ENCODE results near the gene TMEM204.

The TMEM204 gene

DNA sequence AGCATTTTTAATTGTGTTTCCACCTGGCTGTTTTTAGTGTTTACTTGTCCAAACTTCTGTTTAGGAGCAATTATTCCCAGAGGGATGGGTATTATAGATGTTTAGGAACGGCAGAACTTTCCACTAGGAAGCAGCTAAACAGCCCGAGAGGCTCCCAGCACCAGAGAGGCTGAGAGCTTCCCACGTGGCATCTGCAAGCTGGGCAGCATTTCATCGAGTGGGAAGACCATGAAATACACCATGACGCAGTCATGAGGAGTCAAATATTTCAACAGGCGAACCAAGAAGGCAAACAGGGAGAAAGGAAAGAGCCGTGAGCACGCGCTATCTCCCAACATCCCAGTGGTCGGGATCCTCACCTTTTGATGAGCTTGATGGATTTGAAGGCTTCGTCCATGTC lies 24.1 kb downstream of the TMEM204 start:
- no peak for DNase-seq (ENCODE audit: low read depth, low spot score)

DNA sequence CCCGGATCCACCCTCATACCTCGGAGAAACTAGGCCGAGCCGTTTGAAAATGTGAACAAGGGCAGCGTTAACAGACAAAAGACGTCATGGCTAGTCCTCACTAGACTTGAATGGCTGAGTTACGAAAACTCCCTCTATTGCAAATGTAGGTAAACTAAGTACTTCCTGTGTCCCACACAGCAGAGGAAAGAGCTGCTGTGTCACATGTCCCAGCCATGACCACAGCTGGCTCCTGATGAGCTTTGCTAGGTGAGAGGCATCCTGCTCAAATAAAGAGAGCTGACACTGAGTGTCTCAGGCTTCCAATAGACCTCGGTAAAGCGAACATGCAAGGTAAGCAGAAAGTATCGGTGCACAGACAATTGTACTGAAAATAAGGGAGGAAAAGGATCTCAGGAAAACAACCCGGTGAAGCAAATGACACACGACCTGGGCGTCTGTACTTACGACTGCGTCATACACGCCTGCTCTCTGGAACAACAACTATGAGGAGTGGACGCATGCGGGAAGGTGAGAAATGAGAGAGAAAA lies 26.0 kb downstream of the TMEM204 start:
- no peak for DNase-seq (ENCODE audit: low read depth, low spot score)

DNA sequence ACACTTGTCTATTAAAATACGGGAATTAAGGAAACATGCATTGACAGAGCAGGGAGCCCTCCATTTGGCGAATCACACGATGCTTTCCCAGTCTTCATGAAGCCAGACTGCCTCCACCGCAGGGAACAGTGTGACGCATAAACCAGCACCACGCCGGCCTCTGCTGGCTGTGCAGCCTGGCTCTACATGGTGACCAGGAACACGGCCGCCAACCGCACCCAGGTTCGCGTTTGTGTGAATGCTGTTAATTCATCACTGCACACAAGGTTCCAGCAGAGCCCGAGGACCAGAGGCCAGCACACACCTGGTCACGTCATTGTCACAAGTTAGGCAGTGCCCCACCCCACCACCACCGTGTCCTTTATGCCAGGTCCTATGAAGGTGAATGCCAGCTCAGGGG lies 26.7 kb downstream of the TMEM204 start:
- no peak for DNase-seq (ENCODE audit: low read depth, low spot score)

DNA sequence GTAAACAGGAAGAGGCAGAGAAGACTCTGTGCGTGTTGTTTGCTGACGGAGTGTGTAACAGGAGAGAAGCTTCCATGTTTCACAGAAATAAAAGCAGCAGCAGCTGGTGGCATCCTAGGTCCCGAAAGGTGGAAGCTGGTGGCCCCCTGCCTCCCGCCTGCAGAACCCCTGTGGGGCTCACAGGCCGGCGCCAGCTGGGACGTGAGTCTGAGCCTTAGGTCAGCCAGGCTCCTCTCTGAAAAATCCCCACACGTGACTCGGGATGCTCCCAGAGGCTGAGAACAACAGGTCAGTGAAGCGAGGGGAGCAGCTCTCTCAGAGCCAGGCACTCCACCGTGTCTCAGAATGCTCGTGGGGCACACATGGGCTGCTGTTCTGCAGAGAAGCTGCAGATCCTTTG lies 27.4 kb downstream of the TMEM204 start:
- no peak for DNase-seq (ENCODE audit: low read depth, low spot score)

DNA sequence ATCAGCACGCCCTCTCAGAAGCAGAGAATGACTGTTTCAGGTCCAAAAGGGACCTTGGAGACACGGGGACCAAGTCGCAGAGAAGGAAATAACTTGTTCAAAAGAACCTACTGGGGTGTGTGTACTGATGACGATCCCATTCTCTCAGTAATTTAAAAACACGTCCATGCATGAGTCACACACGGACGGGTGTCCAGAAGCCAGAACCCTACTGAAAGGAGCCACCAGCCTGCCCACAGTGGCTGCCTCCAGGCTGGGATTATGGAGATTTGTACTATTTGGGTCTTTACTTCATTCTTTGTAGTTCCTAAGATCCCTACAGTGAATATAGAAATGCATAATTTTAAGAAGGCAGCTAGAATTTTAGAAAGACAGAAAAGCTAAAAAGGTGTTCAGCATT lies 27.8 kb downstream of the TMEM204 start:
- no peak for DNase-seq (ENCODE audit: low read depth, low spot score)

DNA sequence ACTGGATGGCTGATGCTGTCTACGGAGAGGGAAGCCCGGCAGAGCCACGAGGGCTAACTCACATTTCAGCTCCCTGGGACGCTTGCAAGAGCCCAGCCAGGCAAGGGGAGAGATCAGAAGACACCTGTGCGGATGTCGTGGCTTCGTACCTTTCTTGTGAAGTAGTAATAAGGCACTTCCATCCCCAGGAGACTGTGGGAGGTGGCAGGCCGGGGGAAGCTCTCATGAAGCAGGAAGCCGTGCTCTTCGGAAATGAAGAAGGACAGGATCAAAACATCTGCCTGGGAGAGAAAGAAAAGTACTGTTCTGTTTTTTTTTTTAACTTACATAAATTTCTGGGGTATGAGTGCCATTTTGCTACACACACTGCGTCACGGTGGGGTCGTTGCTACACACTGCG lies 28.4 kb downstream of the TMEM204 start:
- DNase-seq (ENCODE audit: low read depth, low spot score), result no peak

DNA sequence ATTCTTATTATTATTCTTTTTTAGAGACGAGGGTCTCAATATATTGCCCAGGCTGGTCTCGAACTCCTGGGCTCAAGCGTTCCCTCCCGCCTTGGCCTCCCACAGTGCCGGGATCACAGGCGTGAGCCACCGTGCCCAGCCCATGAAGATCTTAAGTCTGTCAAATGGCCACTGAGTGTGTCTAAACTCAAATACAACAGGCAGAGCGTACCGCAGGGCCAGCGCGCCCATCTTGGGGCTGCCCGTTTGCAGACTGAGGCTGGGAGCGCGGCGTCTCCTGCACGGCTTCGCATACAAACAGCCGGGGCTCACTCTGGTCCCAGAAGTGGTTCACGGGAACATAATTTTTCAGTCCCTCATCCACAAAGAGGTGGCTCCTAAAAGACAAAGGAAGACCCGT lies 30.3 kb downstream of the TMEM204 start:
- no peak for DNase-seq (ENCODE audit: low read depth, low spot score)

DNA sequence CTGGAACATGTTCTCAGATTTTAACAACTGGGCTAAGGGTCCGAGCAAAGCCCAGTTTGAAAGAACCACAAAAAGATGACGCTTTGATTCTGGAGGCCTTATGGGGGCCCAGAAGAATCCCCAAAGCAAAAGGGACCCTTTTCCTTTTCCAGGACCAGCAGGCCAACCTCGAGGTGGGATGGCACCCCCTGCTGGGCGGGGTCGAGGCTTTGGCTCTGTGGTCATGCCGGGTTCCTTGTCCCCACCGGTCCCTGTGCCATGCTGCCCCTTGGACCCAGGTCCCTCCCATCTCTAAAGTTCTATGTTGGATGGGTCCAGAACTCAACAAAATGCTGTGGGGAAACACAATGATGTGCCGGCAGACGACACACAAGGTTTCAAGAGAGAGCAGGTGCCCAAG lies 30.9 kb downstream of the TMEM204 start:
- no peak for DNase-seq (ENCODE audit: low read depth, low spot score)

DNA sequence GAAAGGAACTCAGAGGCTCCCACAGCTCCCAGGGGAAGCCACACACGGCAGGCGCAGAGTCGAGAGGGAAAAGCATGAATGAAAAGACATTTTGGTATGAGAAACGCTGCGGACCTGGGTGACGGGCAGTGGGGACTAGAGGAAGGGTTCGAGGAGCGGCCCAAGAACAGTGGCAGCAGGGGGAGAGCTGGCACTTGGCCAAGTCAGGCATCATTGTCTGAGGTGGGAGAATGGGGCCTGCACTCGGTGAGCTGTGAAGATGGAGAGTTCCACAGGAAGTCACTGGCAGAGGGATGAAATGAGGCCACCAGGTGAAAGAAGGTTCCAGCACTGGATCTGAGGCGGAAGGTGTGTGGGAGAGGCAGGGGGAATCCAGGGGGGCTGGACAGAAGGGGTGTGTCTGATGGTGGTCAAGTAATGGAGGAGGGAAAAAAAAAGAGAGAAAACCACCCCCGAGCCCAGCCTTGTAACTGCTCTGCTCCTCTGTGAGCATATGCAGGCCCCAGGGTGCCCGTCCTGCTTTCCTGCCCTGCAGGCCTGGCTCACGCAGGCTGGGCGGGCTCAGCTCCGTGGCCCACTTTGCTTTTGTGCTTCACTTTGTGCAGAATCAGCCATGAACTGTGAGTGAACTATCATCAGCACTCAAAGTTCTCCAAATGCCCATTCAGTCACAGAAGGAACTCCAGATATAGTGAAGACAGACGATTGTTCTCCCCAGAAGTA lies 31.8 kb downstream of the TMEM204 start:
- no peak for DNase-seq (ENCODE audit: low read depth, low spot score)

DNA sequence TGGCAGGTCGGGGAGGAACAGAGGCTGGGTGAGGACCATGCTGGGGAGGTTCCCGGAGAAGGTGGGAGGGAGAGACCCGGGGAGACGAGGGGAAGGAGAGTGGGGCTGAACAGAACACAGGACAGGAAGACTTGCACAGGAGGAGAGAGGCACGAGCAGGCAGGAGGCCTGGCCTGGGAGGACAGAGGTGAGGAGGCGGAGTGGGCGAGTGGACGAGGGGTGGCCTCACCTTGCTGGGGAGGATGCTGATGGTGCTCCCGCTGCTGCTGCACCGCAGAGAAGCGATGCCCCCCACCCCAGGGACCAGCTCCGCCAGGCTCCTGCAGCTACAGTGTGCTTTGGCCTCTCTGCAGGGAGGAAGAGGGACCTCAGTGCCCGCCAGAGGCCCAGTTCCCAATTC lies 34.5 kb downstream of the TMEM204 start:
- DNase-seq (ENCODE audit: low read depth, low spot score), result no peak

DNA sequence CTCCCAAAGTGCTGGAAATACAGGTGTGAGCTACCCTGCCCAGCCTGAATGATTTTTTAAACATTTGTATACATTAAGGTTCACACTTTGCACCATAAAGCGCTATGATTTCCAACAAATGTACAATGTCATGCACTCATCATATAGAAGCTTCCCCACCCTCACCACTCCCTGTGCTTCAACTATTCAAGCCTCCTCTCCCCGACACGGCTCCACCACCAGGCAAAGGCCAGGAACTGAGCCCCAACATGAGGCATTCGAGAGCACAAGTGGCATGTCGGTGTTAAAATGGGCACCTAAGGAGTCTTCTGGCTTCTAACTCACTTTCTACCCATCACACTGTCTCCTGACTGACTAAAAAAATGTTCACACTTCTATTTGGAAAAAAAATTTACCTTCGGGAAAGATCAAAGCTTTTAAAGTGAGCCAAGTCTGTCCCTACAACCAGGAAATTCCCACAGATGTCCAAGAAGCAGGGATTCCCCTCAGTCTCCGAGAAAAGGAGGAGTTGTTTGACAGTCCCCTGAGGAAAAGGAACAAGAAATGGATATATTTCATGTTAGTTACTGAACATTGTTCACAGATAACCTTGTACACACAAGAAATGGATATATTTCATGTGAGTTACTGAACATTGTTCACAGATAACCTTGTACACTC lies 37.7 kb downstream of the TMEM204 start:
- DNase-seq (ENCODE audit: low read depth, low spot score), result no peak

DNA sequence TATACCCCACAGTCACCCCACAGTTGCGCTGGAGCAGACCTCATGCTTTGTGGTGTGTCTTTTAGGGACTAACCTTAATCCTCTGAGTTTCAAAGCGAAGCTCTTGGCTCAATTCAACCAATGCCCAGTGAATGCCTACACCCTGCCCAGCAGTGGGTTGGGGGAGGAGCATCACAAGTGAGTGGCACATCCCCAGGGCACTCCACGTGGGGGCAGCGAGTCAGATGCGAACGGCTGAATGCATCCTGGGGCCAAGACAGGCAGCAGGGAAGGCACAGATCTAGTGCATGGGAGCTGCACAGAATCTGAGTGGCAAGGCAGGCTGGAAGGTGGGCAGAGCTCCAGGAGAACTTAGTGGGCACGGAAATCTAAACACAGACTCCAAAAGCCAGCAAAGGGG lies 39.2 kb downstream of the TMEM204 start:
- DNase-seq (ENCODE audit: low read depth, low spot score), result no peak

DNA sequence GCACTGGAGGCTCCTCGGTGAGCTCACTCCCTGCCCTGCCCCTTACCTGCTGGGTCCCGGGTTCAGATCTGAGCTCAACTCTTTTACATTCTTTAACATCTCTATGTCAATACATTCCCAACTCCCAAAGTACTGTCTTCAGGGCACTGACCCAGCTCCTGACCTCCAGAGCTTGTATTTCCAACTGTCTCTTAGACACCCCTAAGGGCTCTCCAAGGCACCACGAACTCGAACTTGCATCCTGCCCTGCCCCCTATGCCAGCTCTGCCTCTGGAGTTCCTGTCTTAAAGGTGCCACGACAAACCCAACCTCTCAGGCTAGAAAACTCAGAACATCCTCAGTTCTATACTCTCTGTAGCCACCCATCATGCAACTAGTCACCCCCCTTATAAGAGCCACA lies 39.8 kb downstream of the TMEM204 start:
- no peak for DNase-seq (ENCODE audit: low read depth, low spot score)

DNA sequence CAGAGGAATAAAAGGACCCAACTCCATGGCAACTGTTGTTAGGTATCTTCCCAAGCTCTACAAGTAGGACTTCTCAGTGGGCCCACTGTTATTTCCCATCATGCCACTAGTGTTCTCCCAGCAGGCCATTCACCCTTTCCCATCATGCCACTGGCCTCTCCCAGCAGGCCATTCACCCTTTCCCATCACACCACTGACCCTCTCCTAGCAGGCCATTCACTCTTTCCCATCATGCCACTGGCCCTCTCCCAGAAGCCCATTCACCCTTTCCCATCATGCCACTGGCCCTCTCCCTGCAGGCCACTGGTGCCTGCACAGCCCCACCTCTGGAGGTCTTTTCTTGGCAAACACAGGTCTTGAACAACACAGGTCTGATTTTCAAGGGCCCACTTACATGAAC lies 42.1 kb downstream of the TMEM204 start:
- no peak for DNase-seq (ENCODE audit: low read depth, low spot score)

DNA sequence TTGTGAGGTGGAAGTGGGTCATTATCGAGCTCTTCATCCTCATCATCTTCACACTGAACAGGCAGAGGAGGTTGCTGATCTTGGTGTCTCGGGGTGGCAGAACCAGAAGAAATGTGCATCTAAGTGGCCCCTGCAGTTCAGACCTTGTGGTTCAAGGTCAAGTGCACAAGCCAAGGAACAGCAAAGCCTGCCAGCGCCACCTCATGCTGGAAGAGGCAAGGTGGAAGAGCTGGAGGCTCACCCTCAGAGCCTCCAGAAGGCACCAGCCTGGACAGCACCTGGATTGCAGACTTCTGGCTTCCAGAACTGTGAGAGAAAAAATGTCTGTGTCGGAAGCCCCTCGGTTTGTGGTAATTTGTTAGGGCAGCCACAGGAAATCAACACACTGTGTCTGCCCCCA lies 45.7 kb downstream of the TMEM204 start:
- no peak for DNase-seq (ENCODE audit: low read depth, low spot score)

DNA sequence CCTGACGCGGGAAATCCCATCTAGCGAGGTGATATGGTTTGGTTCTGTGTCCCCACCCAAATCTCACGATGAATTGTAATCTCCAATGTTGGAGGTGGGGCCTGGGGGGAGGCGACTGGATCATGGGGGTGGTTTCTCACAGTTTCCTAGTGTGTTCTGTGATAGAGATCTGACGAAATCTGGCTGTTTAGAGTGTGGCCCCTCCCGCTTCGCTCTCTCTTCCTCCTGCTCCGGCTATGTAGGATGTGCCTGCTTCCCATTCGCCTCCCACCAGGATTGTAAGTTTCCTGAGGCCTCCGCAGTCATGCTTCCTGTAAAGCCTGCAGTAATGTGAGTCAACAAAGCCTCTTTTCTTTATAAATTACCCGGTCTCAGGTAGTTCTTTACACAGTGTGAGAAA lies 46.8 kb downstream of the TMEM204 start:
- no peak for DNase-seq (ENCODE audit: low read depth, low spot score)

DNA sequence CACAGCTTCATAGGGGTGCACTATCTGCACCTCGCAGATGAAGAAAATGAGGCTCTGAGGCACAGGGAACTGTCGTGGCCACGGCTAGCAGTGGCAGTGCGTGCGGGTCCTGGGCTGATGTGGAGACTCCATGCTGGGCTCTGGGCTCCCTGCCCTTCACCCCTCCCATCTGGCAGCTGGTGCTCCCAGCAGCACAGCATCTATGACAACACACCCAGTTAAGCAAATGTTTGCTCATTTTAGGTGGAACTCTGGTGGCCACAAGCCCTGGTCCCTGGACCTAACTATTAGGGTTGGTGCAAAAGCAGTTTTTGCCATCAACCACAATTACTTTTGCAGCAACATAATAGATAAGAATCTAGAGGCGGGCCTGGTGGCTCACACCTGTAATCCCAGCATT lies 47.5 kb downstream of the TMEM204 start:
- DNase-seq (ENCODE audit: low read depth, low spot score), result no peak

DNA sequence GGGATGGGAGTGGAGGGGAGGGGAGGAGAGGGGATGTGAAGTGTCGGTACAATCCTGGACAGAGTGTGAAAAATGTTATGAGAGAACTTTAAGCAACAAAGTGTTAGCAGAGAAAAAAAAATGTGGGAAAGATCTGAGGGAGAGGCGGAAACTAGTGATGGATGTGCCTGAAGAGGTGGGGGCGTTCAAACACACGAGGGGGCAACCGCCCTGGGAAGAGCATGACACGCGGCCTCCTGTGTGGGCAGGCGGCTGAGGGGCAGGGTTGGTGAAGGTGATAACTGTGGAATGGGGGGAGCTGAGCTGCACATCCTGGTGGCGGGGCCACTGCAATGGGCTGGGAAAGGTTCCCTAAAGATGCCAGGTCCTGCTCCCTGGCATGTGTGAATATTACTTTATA lies 48.3 kb downstream of the TMEM204 start:
- no peak for DNase-seq (ENCODE audit: low read depth, low spot score)

DNA sequence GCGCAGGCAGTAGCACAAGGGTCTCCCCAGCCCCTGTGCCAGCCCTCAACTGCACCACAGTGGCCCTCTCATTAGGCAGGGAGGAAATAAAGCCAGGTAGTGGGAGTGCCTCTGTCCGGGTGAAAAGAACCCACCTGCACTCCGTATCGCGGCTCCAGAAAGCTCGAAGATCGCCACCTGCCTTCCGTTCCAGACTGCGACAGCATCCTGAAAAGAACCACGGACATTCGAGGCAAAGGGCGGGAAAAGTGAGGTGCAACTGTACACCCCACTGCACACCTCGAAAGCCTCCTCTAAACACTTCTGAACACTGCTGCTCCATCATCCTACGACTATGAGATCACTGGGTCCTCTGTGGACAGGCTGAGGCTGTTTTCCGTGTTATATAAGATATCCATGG lies 49.7 kb downstream of the TMEM204 start:
- no peak for DNase-seq (ENCODE audit: low read depth, low spot score)

DNA sequence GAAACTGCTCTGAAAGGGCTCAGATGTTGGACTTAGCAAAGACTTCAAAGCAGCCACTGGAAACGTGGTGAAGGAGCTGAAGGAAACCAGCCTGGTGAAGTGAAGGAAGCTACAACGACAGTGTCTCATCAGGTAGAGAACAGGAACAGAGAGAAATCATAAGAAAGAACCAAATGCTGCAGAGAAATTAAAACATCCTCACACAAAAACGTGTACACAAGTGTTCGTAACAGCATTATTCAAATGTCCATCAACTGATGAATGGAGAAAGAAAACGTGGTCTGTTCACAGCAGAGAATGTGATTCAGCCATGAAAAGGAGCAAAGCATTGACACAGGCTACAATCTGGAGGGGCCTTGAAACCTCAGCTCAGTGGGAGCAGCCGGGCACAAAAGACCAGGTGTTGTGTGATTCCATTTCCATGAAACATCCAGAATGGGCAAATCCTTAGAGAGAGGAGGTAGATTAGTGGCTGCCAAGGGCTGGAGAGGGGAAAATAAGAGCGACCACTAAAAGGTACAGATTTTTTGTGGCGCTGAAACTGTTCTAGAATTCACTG lies 51.5 kb downstream of the TMEM204 start:
- no peak for DNase-seq (ENCODE audit: low read depth, low spot score)

DNA sequence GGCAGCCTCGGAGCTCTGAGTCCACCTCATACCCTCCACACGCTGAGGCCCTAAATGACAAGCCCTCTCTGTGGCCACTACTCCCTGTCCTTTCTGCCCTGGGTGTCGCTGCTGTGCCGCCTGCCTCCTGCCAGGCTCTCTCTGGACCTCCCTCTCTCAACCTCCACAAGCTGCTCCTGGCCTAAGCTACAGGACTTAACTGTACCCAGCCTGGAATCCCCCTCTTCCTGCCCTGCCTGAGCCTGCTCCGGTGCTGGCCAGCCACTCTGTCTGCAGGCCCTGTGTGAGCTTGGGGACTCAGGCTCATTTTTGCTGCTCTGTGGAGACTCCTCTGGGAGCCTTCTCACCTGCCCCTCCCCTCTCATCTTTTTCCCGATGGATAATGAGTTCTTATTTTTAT lies 56.9 kb downstream of the TMEM204 start:
- no peak for DNase-seq (ENCODE audit: low read depth, low spot score)

DNA sequence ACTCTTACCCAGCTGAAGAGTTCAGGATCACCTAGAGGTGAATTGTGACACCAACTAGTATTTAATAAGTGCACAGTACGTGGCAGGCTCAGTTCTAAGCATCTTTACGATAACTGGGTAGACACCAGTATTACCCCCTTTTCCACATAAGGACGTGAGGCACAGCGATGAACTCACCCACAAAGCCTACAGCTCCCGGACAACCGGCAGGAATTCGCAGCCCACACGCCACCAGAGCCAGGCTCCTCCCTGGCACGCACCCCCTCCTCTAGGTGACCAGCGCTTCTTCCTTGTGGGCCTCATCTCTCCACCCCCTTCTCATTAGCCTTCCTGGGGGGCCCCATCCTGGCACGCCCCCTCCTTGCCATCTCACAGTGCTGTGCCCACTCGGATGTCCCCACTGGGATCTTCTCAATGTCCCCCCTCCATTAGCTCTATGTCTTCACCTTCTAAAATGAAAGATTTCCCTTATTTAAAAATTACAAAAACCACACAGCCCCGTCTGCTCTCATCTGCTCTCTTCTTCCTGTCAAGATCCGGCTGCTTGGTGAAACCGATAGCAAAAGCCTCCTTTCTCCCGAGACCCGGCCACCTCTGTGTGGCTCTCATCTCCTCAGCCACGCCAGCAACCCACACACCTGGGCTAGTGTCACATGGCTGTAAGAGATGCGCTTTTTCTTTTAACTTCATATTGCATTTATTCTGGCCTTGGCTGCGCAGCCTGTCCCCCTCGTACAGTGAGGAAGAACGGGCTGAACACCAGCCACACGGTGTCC lies 57.7 kb downstream of the TMEM204 start:
- DNase-seq (ENCODE audit: low read depth, low spot score), result no peak
